IMR-90 (cell line): ENCODE data around the gene BPTF. TPM values are rescaled to one million over a fixed set of nuclear protein-coding genes. Genes with fewer than 3 reads are reported as not detected.
"Not testable (repeated sequence)": the region's sequence is repeated elsewhere in the genome, so short reads cannot be mapped to it uniquely, and the experiment has no call there.

Source experiments
- ATAC-seq: fragments of 200-7000 bp; cut with Tn5 transposase; 2 replicates; pipeline ENCODE4 v1.9.1; 2020; ENCODE audit warnings: low read depth, mild to moderate bottlenecking, moderate library complexity
- BruUV-seq: library from RNA; stranded (reverse); fragments of 400-500 nt; replicated peaks from 2 replicates; lab custom pipeline; 2021; lab: Mats Ljungman, UMichigan
- CTCF ChIA-PET: fragments of 300-600 bp; formaldehyde crosslinking; extraction: SDS; loops from one replicate; lab custom pipeline; 2021; ENCODE audit warnings: antibody characterized with exemption; lab: Yijun Ruan, JAX
- POLR2A ChIA-PET: fragments of 300-600 bp; sonication (Branson Sonifier 250); formaldehyde crosslinking; loops from one replicate; lab custom pipeline; 2022; ENCODE audit warnings: antibody characterized with exemption; ENCODE audit not compliant: unreplicated experiment; lab: Charles Lee
- DNase-seq: peaks from one replicate; pipeline ENCODE4 v3.0.0; 2013
- H2AFZ ChIP-seq: replicated peaks from 2 replicates; pipeline ENCODE3; 2013; ENCODE audit warnings: low read length, mild to moderate bottlenecking; ENCODE audit not compliant: poor library complexity
- H2AK5ac ChIP-seq: 2 replicates; pipeline ENCODE4 v1.6.1; 2013; ENCODE audit warnings: low read depth, low read length, inconsistent platforms
- H2AK9ac ChIP-seq: replicated peaks from 2 replicates; pipeline ENCODE3; 2013; ENCODE audit warnings: mild to moderate bottlenecking, low read depth, low read length, moderate library complexity; ENCODE audit not compliant: poor library complexity
- H2BK120ac ChIP-seq: 2 replicates; pipeline ENCODE4 v1.6.1; 2013; ENCODE audit warnings: low read depth, low read length, inconsistent platforms
- H2BK15ac ChIP-seq: 3 replicates; pipeline ENCODE4 v1.6.1; 2013; ENCODE audit warnings: low read depth, low read length, inconsistent platforms
- H2BK20ac ChIP-seq: 2 replicates; pipeline ENCODE4 v1.6.1; 2013; ENCODE audit warnings: low read depth, mild to moderate bottlenecking, inconsistent platforms, low read length, moderate library complexity
- H2BK5ac ChIP-seq: 2 replicates; pipeline ENCODE4 v1.6.1; 2013; ENCODE audit warnings: mild to moderate bottlenecking, low read depth, low read length, inconsistent platforms; ENCODE audit not compliant: poor library complexity, severe bottlenecking
- H3K14ac ChIP-seq: replicated peaks from 2 replicates; pipeline ENCODE4 v1.6.1; 2013; ENCODE audit warnings: low read depth, low read length, inconsistent platforms
- H3K18ac ChIP-seq: 2 replicates; pipeline ENCODE4 v1.6.1; 2013; ENCODE audit warnings: low read depth, low read length, control low read depth
- H3K23ac ChIP-seq: 2 replicates; pipeline ENCODE4 v1.6.1; 2013; ENCODE audit warnings: low read depth, low read length, inconsistent platforms
- H3K27ac ChIP-seq: 2 replicates; pipeline ENCODE4 v1.5.1; 2013; ENCODE audit warnings: mild to moderate bottlenecking, control low read depth, low read length; ENCODE audit not compliant: insufficient read depth
- H3K27me3 ChIP-seq: 2 replicates; pipeline ENCODE4 v1.6.1; 2013; ENCODE audit warnings: low read length; ENCODE audit not compliant: control insufficient read depth, insufficient read depth
- H3K36me3 ChIP-seq: 2 replicates; pipeline ENCODE4 v1.6.1; 2013; ENCODE audit warnings: low read length, mixed read lengths; ENCODE audit not compliant: control insufficient read depth, insufficient read depth
- H3K4ac ChIP-seq: 2 replicates; pipeline ENCODE4 v1.6.1; 2013; ENCODE audit warnings: low read depth, low read length, inconsistent platforms
- H3K4me1 ChIP-seq: 2 replicates; pipeline ENCODE4 v1.6.1; 2013; ENCODE audit warnings: low read length, mixed read lengths; ENCODE audit not compliant: control insufficient read depth, insufficient read depth
- H3K4me2 ChIP-seq: 2 replicates; pipeline ENCODE4 v1.6.1; 2013; ENCODE audit warnings: low read depth, mild to moderate bottlenecking, control low read depth, low read length, moderate library complexity
- H3K4me3 ChIP-seq: 2 replicates; pipeline ENCODE4 v1.5.1; 2013; ENCODE audit warnings: low read depth, mild to moderate bottlenecking, control low read depth, low read length, moderate library complexity; ENCODE audit not compliant: insufficient read depth
- H3K56ac ChIP-seq: 2 replicates; pipeline ENCODE4 v1.6.1; 2013; ENCODE audit warnings: low read length, inconsistent platforms; ENCODE audit not compliant: insufficient read depth; ENCODE audit errors: extremely low read depth
- H3K79me1 ChIP-seq, 2 experiments: 2 replicates each; pipeline ENCODE4 v1.6.1; 2013; ENCODE audit warnings: low read length in 2 of 2, inconsistent platforms in 1 of 2, low read depth in 1 of 2
- H3K9ac ChIP-seq: 2 replicates; pipeline ENCODE4 v1.6.1; 2013; ENCODE audit warnings: low read depth, low read length, control low read depth
- H3K9me1 ChIP-seq: 2 replicates; pipeline ENCODE4 v1.6.1; 2013; ENCODE audit warnings: low read length, inconsistent platforms; ENCODE audit not compliant: insufficient read depth
- H3K9me3 ChIP-seq: 2 replicates; pipeline ENCODE4 v1.6.1; 2013; ENCODE audit warnings: low read length; ENCODE audit not compliant: control insufficient read depth, insufficient read depth
- H4K20me1 ChIP-seq: 2 replicates; pipeline ENCODE4 v1.6.1; 2013; ENCODE audit warnings: low read length, inconsistent platforms; ENCODE audit not compliant: insufficient read depth
- H4K5ac ChIP-seq: 2 replicates; pipeline ENCODE4 v1.6.1; 2013; ENCODE audit warnings: mild to moderate bottlenecking, low read depth, low read length, control low read depth
- H4K8ac ChIP-seq, 2 experiments: 2 replicates each; pipeline ENCODE4 v1.6.1; 2013; ENCODE audit warnings: low read depth in 2 of 2, low read length in 2 of 2, control low read depth in 1 of 2, inconsistent platforms in 1 of 2
- H4K91ac ChIP-seq: 2 replicates; pipeline ENCODE4 v1.6.1; 2013; ENCODE audit warnings: low read depth, low read length, inconsistent platforms; ENCODE audit not compliant: insufficient read depth
- WGBS, 2 experiments: methylation state at CpG; one replicate each; pipeline versions ENCODE4 v1.1.5 to v1.1.7; 2013; ENCODE audit warnings: missing lambda C conversion rate in 2 of 2; ENCODE audit not compliant: insufficient read length in 1 of 2; ENCODE audit errors: extremely low coverage in 2 of 2; 5-methylcytosine and 5-hydroxymethylcytosine counted together
- dilution Hi-C: fragments of 300-500 bp; cut with HindIII; formaldehyde crosslinking; loops from one replicate; pipeline ENCODE4 v1.14.3; 2018; ENCODE audit warnings: low sequenced_read_pairs; ENCODE audit not compliant: unreplicated experiment
- in situ Hi-C: fragments of 300-500 bp; cut with MboI; formaldehyde crosslinking; loops from 3 replicates; pipeline ENCODE4 v1.14.3; 2019; ENCODE audit warnings: low sequenced_read_pairs, inconsistent platforms, mixed read lengths
- intact Hi-C: fragments of 100-400 bp; cut with micrococcal nuclease; formaldehyde crosslinking; loops from 2 replicates; pipeline ENCODE4 v1.10.0; 2022
- polyA plus RNA-seq, 3 experiments: library from polyadenylated mRNA; depleted of rRNA; stranded (reverse); fragments of >200 nt; gene quantifications; 2 replicates each; pipeline ENCODE4 v1.2.3, GENCODE V29; 2012; ENCODE audit warnings: low replicate concordance in 1 of 3
- total RNA-seq: library from RNA; depleted of rRNA; stranded (reverse); fragments of >200 nt; gene quantifications from 2 replicates; pipeline ENCODE4 v1.2.3, GENCODE V29; 2012

Gene BPTF
- total and polyA plus RNA-seq, 2 of the 4 experiments (the other 2 are of a cell fraction) = 32.3 to 35.7 TPM

GRCh38 chr17:67905298-67905697 lies 80.0 kb downstream of the BPTF start:
- H3K9me3 ChIP-seq, H3K18ac ChIP-seq, DNase-seq, H2BK15ac ChIP-seq, H4K8ac ChIP-seq, H3K27me3 ChIP-seq, CTCF ChIA-PET, in situ Hi-C loops, POLR2A ChIA-PET, H3K27ac ChIP-seq, H2AK9ac ChIP-seq, BruUV-seq, H3K4me1 ChIP-seq, H2BK20ac ChIP-seq, H3K9me1 ChIP-seq, dilution Hi-C loops, H3K23ac ChIP-seq, H3K4me2 ChIP-seq, H4K5ac ChIP-seq, H3K4me3 ChIP-seq, ATAC-seq, H3K4ac ChIP-seq, H4K20me1 ChIP-seq, H2BK5ac ChIP-seq, H3K56ac ChIP-seq, H3K9ac ChIP-seq, H2AFZ ChIP-seq, H3K14ac ChIP-seq, H4K91ac ChIP-seq, H2BK120ac ChIP-seq, H2AK5ac ChIP-seq: not testable (repeated sequence)
- H3K36me3 ChIP-seq = peaks cover 39% of the 10 kb centered on the region
- intact Hi-C loops = loop anchor here (5.0 kb wide), 1 partner anchor 37 kb away; no protein-coding TSS in a partner anchor
- peaks cover 7 to 20% of the 10 kb centered on the region in 2 experiments; a peak in 3 of 4 replicates for H3K79me1 ChIP-seq
- WGBS, 2 experiments = no CpG with 5 or more reads among the region's 2 CpGs

GRCh38 chr17:67910117-67910803 lies 85.0 kb downstream of the BPTF start:
- peaks cover 34% of the 10 kb centered on the region for H3K36me3 ChIP-seq
- H3K56ac ChIP-seq, H3K27ac ChIP-seq, H4K91ac ChIP-seq, H3K4me1 ChIP-seq, POLR2A ChIA-PET, H4K20me1 ChIP-seq, H3K4ac ChIP-seq, H2AK9ac ChIP-seq, BruUV-seq, H2BK20ac ChIP-seq, dilution Hi-C loops, H3K4me2 ChIP-seq, H2BK15ac ChIP-seq, ATAC-seq, H3K18ac ChIP-seq, H3K23ac ChIP-seq, H3K4me3 ChIP-seq, H2BK120ac ChIP-seq, H3K27me3 ChIP-seq, H3K9me3 ChIP-seq, H4K8ac ChIP-seq, H4K5ac ChIP-seq, H3K14ac ChIP-seq, H2BK5ac ChIP-seq, H3K9me1 ChIP-seq, H2AFZ ChIP-seq, H3K9ac ChIP-seq, H2AK5ac ChIP-seq, in situ Hi-C loops, DNase-seq: not testable (repeated sequence)
- CTCF ChIA-PET = interaction anchor here (0.6 kb wide), 1 partner anchor 12 kb away, joined by 3 read pairs; no protein-coding TSS in a partner anchor
- intact Hi-C loops = loop anchor here (10.0 kb wide), 1 partner anchor 165 kb away; no protein-coding TSS in a partner anchor
- peaks cover 10 to 28% of the 10 kb centered on the region in 2 experiments; a peak in 3 of 4 replicates for H3K79me1 ChIP-seq
- WGBS, 2 experiments = 100% methylated on average over 1 of the region's 7 CpGs; no CpG with 5 or more reads in 1 of the 2 experiments
